T47D (cell line): Measurements from ENCODE around the gene VMO1.

Source experiments
- DNase-seq, 2 experiments: peaks; one replicate each; pipeline versions ENCODE4 v3.0.0 to v3.0.0-alpha.2; 2011 to 2012; ENCODE audit warnings: low read depth in 1 of 2, low spot score in 1 of 2
- JUND ChIP-seq: IDR thresholded peaks from 2 replicates; pipeline ENCODE4 v1.6.1; 2012; ENCODE audit warnings: low read depth
- in situ Hi-C: cut with HindIII; loops from 2 replicates; pipeline ENCODE4 v1.10.0; 2016; ENCODE audit warnings: low sequenced_read_pairs, low pct_unique_long_range_greater_than_20kb

The VMO1 gene

GRCh38 chr17:4742133-4742532 is 44.0 kb downstream of the VMO1 start:
- DNase-seq, result no peak
- in situ Hi-C loops, result no loop called here
- TF ChIP-seq JUND, result no peak

GRCh38 chr17:4741544-4741943 is 44.6 kb downstream of the VMO1 start:
- TF ChIP-seq JUND, result no peak
- DNase-seq, result no peak
- in situ Hi-C loops, result no loop called here

GRCh38 chr17:4740584-4740983 is 45.6 kb downstream of the VMO1 start:
- no peak for DNase-seq
- in situ Hi-C loops, result no loop called here
- TF ChIP-seq JUND, result no peak

GRCh38 chr17:4740025-4740351 is 46.2 kb downstream of the VMO1 start:
- in situ Hi-C loops, result no loop called here
- no peak for TF ChIP-seq JUND
- no peak for DNase-seq

GRCh38 chr17:4739122-4740024 is 46.8 kb downstream of the VMO1 start, which contains the start of the genes CXCL16 and ZMYND15:
CXCL16 (minus strand) TSS chr17:4739928; CDS start chr17:4739339, 589 bp downstream.
ZMYND15 (plus strand) TSS chr17:4739833; CDS start chr17:4740549, 716 bp downstream.
- DNase-seq, result peak; percentile 47 to 75
- no peak for TF ChIP-seq JUND
- in situ Hi-C loops, result no loop called here

- peak; percentile 50 to 65 for DNase-seq
- in situ Hi-C loops, result no loop called here
- no peak for TF ChIP-seq JUND
Measured at GRCh38 chr17:4738136-4739121, 47.7 kb downstream of the VMO1 start.

- in situ Hi-C loops, result no loop called here
- no peak for TF ChIP-seq JUND
- no peak for DNase-seq
Measured at GRCh38 chr17:4735876-4736651, 50.1 kb downstream of the VMO1 start.
